Activated naive CD4-positive, alpha-beta T cell treated with anti-CD3 and anti-CD28 coated beads for 36 hours (primary cell): ENCODE measurements around the gene TLK1. TPM values are rescaled to one million over a fixed set of nuclear protein-coding genes. Genes with fewer than 3 reads are reported as not detected.

Experiments
- CTCF ChIA-PET: fragments of 350-600 bp; sonication (Branson Sonifier 250); formaldehyde crosslinking; loops from one replicate; lab custom pipeline; 2021; ENCODE audit warnings: antibody characterized with exemption; lab: Charles Lee
- DNase-seq: peaks from one replicate; pipeline ENCODE4 v3.0.0-alpha.2; 2020
- H3K27ac Mint-ChIP-seq: one replicate; pipeline ENCODE4 v1.8.0; 2021; ENCODE audit warnings: mild to moderate bottlenecking, mixed read lengths
- H3K27me3 Mint-ChIP-seq: one replicate; pipeline ENCODE4 v1.8.0; 2021; ENCODE audit warnings: low read depth, mixed read lengths
- H3K36me3 Mint-ChIP-seq: one replicate; pipeline ENCODE4 v1.8.0; 2021; ENCODE audit warnings: low read depth, mixed read lengths
- H3K4me1 Mint-ChIP-seq: one replicate; pipeline ENCODE4 v1.8.0; 2021; ENCODE audit warnings: low read depth, mixed read lengths
- H3K4me3 Mint-ChIP-seq: one replicate; pipeline ENCODE4 v1.8.0; 2021; ENCODE audit warnings: mild to moderate bottlenecking, moderate library complexity, mixed read lengths
- H3K9me3 Mint-ChIP-seq: one replicate; pipeline ENCODE4 v1.8.0; 2021; ENCODE audit warnings: mixed read lengths
- intact Hi-C: fragments of 100-400 bp; cut with micrococcal nuclease; formaldehyde crosslinking; loops from one replicate; pipeline ENCODE4 v1.15.1; 2023
- total RNA-seq, 2 experiments: library from RNA; stranded (reverse); gene quantifications; one replicate each; pipeline ENCODE4 v1.2.3, GENCODE V29; 2021

The TLK1 gene
- total RNA-seq, 2 experiments from 2014 or later: 54.5 to 55.9 TPM

- Mint-ChIP-seq H3K9me3 (no peaks in the 10 kb centered on the region), H3K27me3 (no peaks in the 10 kb centered on the region), H3K27ac (no peak overlapping the region), H3K36me3 (peaks cover 21% of the 10 kb centered on the region), H3K4me3 (no peak overlapping the region), H3K4me1 (peaks cover 11% of the 10 kb centered on the region)
- CTCF ChIA-PET: interaction anchor here (1.0 kb wide), 1 partner anchor 20 kb away, joined by 3 read pairs; no protein-coding TSS in a partner anchor
- intact Hi-C loops: no loop called here
- no peak for DNase-seq
These were observed 94.6 kb downstream of the TLK1 start for GRCh38 chr2:171066110-171066509.

GRCh38 chr2:171057575-171057974, 103.1 kb downstream of the TLK1 start:
- no peak for DNase-seq
- no peak overlapping the region for H3K27ac Mint-ChIP-seq
- intact Hi-C loops: no loop called here
- H3K36me3 Mint-ChIP-seq: peaks cover 38% of the 10 kb centered on the region
- no peak overlapping the region for H3K4me3 Mint-ChIP-seq
- no peaks in the 10 kb centered on the region for H3K27me3 Mint-ChIP-seq
- CTCF ChIA-PET: no interaction called here
- peaks cover 2% of the 10 kb centered on the region for H3K4me1 Mint-ChIP-seq
- peaks cover 2% of the 10 kb centered on the region for H3K9me3 Mint-ChIP-seq

GRCh38 chr2:171056307-171056706, 104.4 kb downstream of the TLK1 start:
- peaks cover 51% of the 10 kb centered on the region for H3K36me3 Mint-ChIP-seq
- CTCF ChIA-PET: no interaction called here

GRCh38 chr2:171049691-171050090, 111.0 kb downstream of the TLK1 start:
- Mint-ChIP-seq H3K27ac (no peak overlapping the region), H3K36me3 (peaks cover 51% of the 10 kb centered on the region), H3K9me3 (no peaks in the 10 kb centered on the region), H3K4me1 (peaks cover 3% of the 10 kb centered on the region), H3K27me3 (no peaks in the 10 kb centered on the region), H3K4me3 (no peak overlapping the region)
- CTCF ChIA-PET: interaction anchor here (1.1 kb wide), 1 partner anchor 37 kb away, joined by 3 read pairs; no protein-coding TSS in a partner anchor
- DNase-seq: no peak
- intact Hi-C loops: no loop called here

More at GRCh38 chr2:171056307-171056706, 104.4 kb downstream of the TLK1 start:
- H3K27me3 Mint-ChIP-seq: no peaks in the 10 kb centered on the region
- intact Hi-C loops: no loop called here
- H3K4me3 Mint-ChIP-seq: no peak overlapping the region
- peaks cover 2% of the 10 kb centered on the region for H3K9me3 Mint-ChIP-seq
- no peak for DNase-seq
- no peak overlapping the region for H3K27ac Mint-ChIP-seq
- peaks cover 2% of the 10 kb centered on the region for H3K4me1 Mint-ChIP-seq

GRCh38 chr2:171046048-171046560, 114.6 kb downstream of the TLK1 start:
- peaks cover 51% of the 10 kb centered on the region for H3K36me3 Mint-ChIP-seq
- H3K4me3 Mint-ChIP-seq: no peak overlapping the region
- H3K27me3 Mint-ChIP-seq: no peaks in the 10 kb centered on the region
- no peaks in the 10 kb centered on the region for H3K9me3 Mint-ChIP-seq
- CTCF ChIA-PET: interaction anchor here (0.9 kb wide), 1 partner anchor 73 kb away, joined by 3 read pairs; no protein-coding TSS in a partner anchor
- intact Hi-C loops: no loop called here
- peaks cover 29% of the 10 kb centered on the region for H3K4me1 Mint-ChIP-seq
- H3K27ac Mint-ChIP-seq: no peak overlapping the region
- no peak for DNase-seq

- intact Hi-C loops: loop anchor here (1.0 to 2.0 kb wide), 3 partner anchors 26 to 115 kb away; no protein-coding TSS in a partner anchor
- no peak for DNase-seq
These were observed 116.3 kb downstream of the TLK1 start for GRCh38 chr2:171044416-171044815.

GRCh38 chr2:171042253-171042969, 118.3 kb downstream of the TLK1 start:
- no peaks in the 10 kb centered on the region for H3K9me3 Mint-ChIP-seq
- H3K4me1 Mint-ChIP-seq: peaks cover 29% of the 10 kb centered on the region
- CTCF ChIA-PET: interaction anchor here (0.7 kb wide), 1 partner anchor 445 kb away, joined by 4 read pairs; no protein-coding TSS in a partner anchor
- H3K27me3 Mint-ChIP-seq: no peaks in the 10 kb centered on the region
- H3K36me3 Mint-ChIP-seq: peaks cover 48% of the 10 kb centered on the region
- no peak overlapping the region for H3K4me3 Mint-ChIP-seq
- no peak for DNase-seq
- intact Hi-C loops: no loop called here
- H3K27ac Mint-ChIP-seq: peak overlapping the region; percentile 85

More at GRCh38 chr2:171044416-171044815, 116.3 kb downstream of the TLK1 start:
- Mint-ChIP-seq H3K27me3 (no peaks in the 10 kb centered on the region), H3K4me1 (peaks cover 29% of the 10 kb centered on the region), H3K9me3 (no peaks in the 10 kb centered on the region), H3K4me3 (no peak overlapping the region), H3K36me3 (peaks cover 50% of the 10 kb centered on the region), H3K27ac (peak overlapping the region; percentile 32)
- CTCF ChIA-PET: no interaction called here

- Mint-ChIP-seq H3K4me3 (no peak overlapping the region), H3K9me3 (peaks cover 7% of the 10 kb centered on the region)
- intact Hi-C loops: no loop called here
These were observed 124.2 kb downstream of the TLK1 start for GRCh38 chr2:171036532-171036931.

GRCh38 chr2:171034315-171034714, 126.4 kb downstream of the TLK1 start:
- intact Hi-C loops: no loop called here
- DNase-seq: no peak
- Mint-ChIP-seq H3K27ac (no peak overlapping the region), H3K9me3 (peaks cover 7% of the 10 kb centered on the region), H3K4me3 (no peak overlapping the region), H3K4me1 (peaks cover 12% of the 10 kb centered on the region), H3K36me3 (peaks cover 49% of the 10 kb centered on the region), H3K27me3 (no peaks in the 10 kb centered on the region)
- CTCF ChIA-PET: no interaction called here

More at GRCh38 chr2:171036532-171036931, 124.2 kb downstream of the TLK1 start:
- CTCF ChIA-PET: interaction anchor here (1.2 kb wide), 1 partner anchor 51 kb away, joined by 3 read pairs; no protein-coding TSS in a partner anchor
- H3K27ac Mint-ChIP-seq: no peak overlapping the region
- DNase-seq: no peak
- H3K4me1 Mint-ChIP-seq: peaks cover 12% of the 10 kb centered on the region
- peaks cover 56% of the 10 kb centered on the region for H3K36me3 Mint-ChIP-seq
- H3K27me3 Mint-ChIP-seq: no peaks in the 10 kb centered on the region

- no peak for DNase-seq
- intact Hi-C loops: no loop called here
- H3K4me1 Mint-ChIP-seq: peaks cover 14% of the 10 kb centered on the region
- no peaks in the 10 kb centered on the region for H3K9me3 Mint-ChIP-seq
- no peak overlapping the region for H3K27ac Mint-ChIP-seq
- no peak overlapping the region for H3K4me3 Mint-ChIP-seq
- no peaks in the 10 kb centered on the region for H3K27me3 Mint-ChIP-seq
- H3K36me3 Mint-ChIP-seq: peaks cover 22% of the 10 kb centered on the region
- CTCF ChIA-PET: no interaction called here
These were observed 135.5 kb downstream of the TLK1 start for GRCh38 chr2:171025214-171025613.

- H3K36me3 Mint-ChIP-seq: peaks cover 27% of the 10 kb centered on the region
- H3K9me3 Mint-ChIP-seq: no peaks in the 10 kb centered on the region
- no peak overlapping the region for H3K4me3 Mint-ChIP-seq
- no peaks in the 10 kb centered on the region for H3K27me3 Mint-ChIP-seq
- intact Hi-C loops: loop anchor here (1.0 kb wide), 4 partner anchors 26 to 301 kb away; no protein-coding TSS in a partner anchor
- H3K27ac Mint-ChIP-seq: peak overlapping the region; percentile 53
- peaks cover 36% of the 10 kb centered on the region for H3K4me1 Mint-ChIP-seq
- CTCF ChIA-PET: interaction anchor here (0.6 to 1.2 kb wide), 3 partner anchors 68 to 410 kb away, joined by 3 to 5 read pairs (median 3); no protein-coding TSS in a partner anchor
- DNase-seq: no peak
These were observed 142.2 kb downstream of the TLK1 start for GRCh38 chr2:171018522-171018921.

GRCh38 chr2:171016125-171016524, 144.6 kb downstream of the TLK1 start:
- DNase-seq: no peak
- no peaks in the 10 kb centered on the region for H3K9me3 Mint-ChIP-seq
- H3K4me1 Mint-ChIP-seq: peaks cover 27% of the 10 kb centered on the region
- peaks cover 20% of the 10 kb centered on the region for H3K36me3 Mint-ChIP-seq
- CTCF ChIA-PET: no interaction called here
- intact Hi-C loops: no loop called here
- H3K4me3 Mint-ChIP-seq: no peak overlapping the region
- H3K27me3 Mint-ChIP-seq: no peaks in the 10 kb centered on the region
- no peak overlapping the region for H3K27ac Mint-ChIP-seq
